Stimulated activated naive B cell treated with anti-CD40 and anti-IgM and Interleukin-4, amounts not matched to agents 10 μg/mL and 1 μg/mL and 100 μg/mL, for 72 hours (primary cell): ENCODE data around the gene CCK.

Source experiments
- ATAC-seq, 2 donors: fragments of 150-1000 bp; cut with Tn5 transposase; replicated peaks; 2 replicates each; pipeline ENCODE4 v1.10.0; 2021; ENCODE audit warnings: moderate library complexity in 1 of 2
- DNase-seq: peaks from one replicate; pipeline ENCODE4 v3.0.0; 2021
- H3K27ac Mint-ChIP-seq: one replicate; pipeline ENCODE4 v1.8.0; 2022; ENCODE audit warnings: mild to moderate bottlenecking, mixed read lengths
- H3K27me3 Mint-ChIP-seq, 2 donors: one replicate each; pipeline ENCODE4 v1.8.0; 2022; ENCODE audit warnings: mixed read lengths in 2 of 2
- H3K36me3 Mint-ChIP-seq, 2 donors: one replicate each; pipeline ENCODE4 v1.8.0; 2022; ENCODE audit warnings: mixed read lengths in 2 of 2, mild to moderate bottlenecking in 1 of 2
- H3K4me1 Mint-ChIP-seq, 2 donors: one replicate each; pipeline ENCODE4 v1.8.0; 2022; ENCODE audit warnings: mixed read lengths in 2 of 2, mild to moderate bottlenecking in 1 of 2
- H3K4me3 Mint-ChIP-seq, 2 donors: one replicate each; pipeline ENCODE4 v1.8.0; 2022; ENCODE audit warnings: mild to moderate bottlenecking in 2 of 2, mixed read lengths in 2 of 2, moderate library complexity in 1 of 2
- H3K9me3 Mint-ChIP-seq, 2 donors: one replicate each; pipeline ENCODE4 v1.8.0; 2022; ENCODE audit warnings: mixed read lengths in 2 of 2, mild to moderate bottlenecking in 1 of 2

CCK gene

DNA sequence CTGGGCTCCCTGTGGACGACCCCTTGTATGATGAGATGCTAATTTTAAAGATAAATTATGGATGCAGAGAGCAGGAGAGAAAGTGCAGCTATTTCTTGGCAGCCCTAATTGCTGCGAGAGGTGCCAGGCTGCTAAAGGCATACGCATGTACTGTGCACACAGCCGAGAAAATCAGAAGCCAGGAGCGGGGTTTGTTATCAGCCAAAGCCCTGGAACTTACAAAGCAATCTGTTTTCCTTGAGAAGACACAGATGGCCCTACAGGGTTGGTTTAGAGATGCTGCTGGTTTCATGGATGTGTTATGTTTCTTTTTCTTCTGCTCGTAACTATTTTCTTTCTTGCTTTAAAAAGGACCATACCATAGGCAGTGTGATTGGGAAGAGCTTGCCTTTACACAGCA, 11.7 kb upstream of the CCK start:
- H3K9me3 Mint-ChIP-seq: peaks cover 16 to 17% of the 10 kb centered on the region in 2 donors
- ATAC-seq: no peak
- peaks cover 0 to 13% of the 10 kb centered on the region in 2 donors for H3K27me3 Mint-ChIP-seq
- H3K36me3 Mint-ChIP-seq: peaks cover 12 to 13% of the 10 kb centered on the region in 2 donors
- no peak overlapping the region for H3K4me3 Mint-ChIP-seq
- no peaks in the 10 kb centered on the region for H3K4me1 Mint-ChIP-seq
- H3K27ac Mint-ChIP-seq: no peak overlapping the region
- no peak for DNase-seq

DNA sequence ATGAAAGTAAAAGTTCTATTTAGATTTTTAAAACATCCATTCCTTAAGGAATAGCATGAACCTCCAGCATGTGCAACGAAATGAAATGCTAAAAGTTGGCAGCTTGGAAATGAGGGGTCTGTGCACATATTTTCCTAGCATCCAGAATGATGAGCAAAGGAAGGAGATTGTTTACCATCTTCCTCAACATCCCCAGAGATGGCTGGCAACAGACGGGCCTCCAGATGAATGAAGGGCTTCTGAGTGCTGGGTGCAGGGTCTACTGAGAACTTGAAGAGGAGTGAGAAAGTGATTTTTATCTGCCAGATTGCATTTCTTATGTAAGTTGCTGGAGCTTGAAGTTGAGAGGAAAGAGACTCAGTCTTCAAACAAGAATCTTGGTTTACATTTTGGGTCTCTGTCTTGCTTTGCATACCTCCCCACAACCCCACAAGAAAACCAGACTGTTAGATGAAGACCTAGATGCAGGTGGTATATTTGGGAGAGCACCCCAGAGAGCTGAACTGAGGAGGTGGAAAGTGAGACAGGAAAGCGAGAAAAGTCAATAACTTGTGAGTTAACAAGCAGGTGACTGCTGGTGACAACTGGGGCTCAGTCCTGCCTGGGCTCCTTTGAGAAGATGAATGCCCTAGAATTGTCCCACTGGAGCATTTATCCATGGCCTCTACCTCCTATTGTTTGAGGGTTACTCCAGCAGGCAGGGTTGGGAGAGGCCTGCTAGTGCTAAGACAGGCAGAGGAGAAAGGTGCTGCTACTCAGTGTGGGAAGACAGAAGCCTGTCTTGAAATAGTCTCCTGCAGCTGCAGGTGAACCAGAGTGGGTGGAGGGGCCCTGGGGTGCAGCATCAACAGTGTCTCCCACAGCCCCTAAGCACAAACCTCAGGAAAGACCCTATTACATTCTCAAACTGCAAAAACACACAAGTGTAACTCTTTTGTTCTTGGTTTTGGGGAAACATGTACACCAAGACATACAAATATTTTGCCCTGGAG, 10.5 kb upstream of the CCK start:
- Mint-ChIP-seq H3K4me1 (no peaks in the 10 kb centered on the region), H3K9me3 (peaks cover 20 to 27% of the 10 kb centered on the region in 2 donors), H3K27ac (no peak overlapping the region), H3K27me3 (peaks cover 9 to 13% of the 10 kb centered on the region in 2 donors), H3K4me3 (no peak overlapping the region), H3K36me3 (peaks cover 13 to 14% of the 10 kb centered on the region in 2 donors)
- no peak for ATAC-seq
- DNase-seq: no peak

GRCh38 chr3:42275217-42275616, 9.2 kb upstream of the CCK start:
- H3K4me3 Mint-ChIP-seq: no peak overlapping the region
- H3K9me3 Mint-ChIP-seq: peaks cover 21 to 23% of the 10 kb centered on the region in 2 donors
- ATAC-seq (no peak), DNase-seq (no peak)
- H3K36me3 Mint-ChIP-seq: peaks cover 11 to 13% of the 10 kb centered on the region in 2 donors
- no peaks in the 10 kb centered on the region for H3K4me1 Mint-ChIP-seq
- H3K27ac Mint-ChIP-seq: no peak overlapping the region
- peaks cover 19 to 23% of the 10 kb centered on the region in 2 donors for H3K27me3 Mint-ChIP-seq

DNA sequence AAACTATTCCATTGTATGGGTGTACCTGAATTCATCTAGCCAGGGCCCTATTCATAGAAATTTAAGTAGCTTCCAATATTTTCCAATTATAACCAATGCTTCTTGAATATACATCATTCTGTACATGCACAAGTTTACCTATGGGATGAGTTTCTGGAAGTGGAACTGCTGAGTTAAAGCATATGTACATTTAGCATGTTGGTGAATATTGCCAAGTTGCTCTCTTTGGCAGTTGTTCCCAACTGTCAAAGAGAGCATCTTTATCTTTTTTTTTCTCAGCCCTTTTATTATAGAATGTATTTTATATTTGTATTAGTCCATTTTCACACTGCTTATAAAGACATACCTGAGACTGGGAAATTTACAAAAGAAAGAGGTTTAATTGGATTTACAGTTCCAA, 8.3 kb upstream of the CCK start:
- H3K4me3 Mint-ChIP-seq: no peak overlapping the region
- peaks cover 15 to 18% of the 10 kb centered on the region in 2 donors for H3K9me3 Mint-ChIP-seq
- ATAC-seq: no peak
- H3K4me1 Mint-ChIP-seq: no peaks in the 10 kb centered on the region
- DNase-seq: no peak
- peaks cover 26 to 30% of the 10 kb centered on the region in 2 donors for H3K27me3 Mint-ChIP-seq
- H3K36me3 Mint-ChIP-seq: peaks cover 3 to 6% of the 10 kb centered on the region in 2 donors
- H3K27ac Mint-ChIP-seq: no peak overlapping the region

DNA sequence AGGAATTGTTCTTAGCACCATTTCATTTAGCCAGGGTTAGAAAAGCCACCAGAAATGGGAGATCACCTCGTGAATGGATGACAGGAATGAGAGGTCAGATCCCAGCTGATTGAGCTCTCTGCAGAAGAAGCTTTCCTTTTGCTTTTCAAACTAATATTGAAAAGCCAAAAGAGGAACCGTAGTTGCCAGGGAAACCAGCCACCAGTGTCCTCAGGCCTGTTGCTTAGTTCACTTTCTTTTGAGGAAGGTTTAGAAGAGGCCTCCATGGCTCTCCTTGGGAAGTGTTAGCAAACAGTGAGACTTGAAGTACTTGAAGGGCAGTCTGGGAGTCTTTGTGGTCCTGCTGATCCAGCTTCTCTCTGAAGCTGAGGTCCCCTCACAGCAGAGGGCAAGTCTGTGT, 7.4 kb upstream of the CCK start:
- H3K4me1 Mint-ChIP-seq: no peaks in the 10 kb centered on the region
- no peak overlapping the region for H3K27ac Mint-ChIP-seq
- peaks cover 10 to 13% of the 10 kb centered on the region in 2 donors for H3K9me3 Mint-ChIP-seq
- peaks cover 33 to 40% of the 10 kb centered on the region in 2 donors for H3K27me3 Mint-ChIP-seq
- DNase-seq (no peak), ATAC-seq (peak in 1 of 2 donors; percentile 25)
- H3K4me3 Mint-ChIP-seq: no peak overlapping the region
- H3K36me3 Mint-ChIP-seq: peaks cover 0 to 3% of the 10 kb centered on the region in 2 donors

GRCh38 chr3:42271786-42272185, 5.8 kb upstream of the CCK start:
- H3K36me3 Mint-ChIP-seq: peaks cover 0 to 3% of the 10 kb centered on the region in 2 donors
- H3K4me3 Mint-ChIP-seq: no peak overlapping the region
- H3K27me3 Mint-ChIP-seq: peaks cover 47 to 55% of the 10 kb centered on the region in 2 donors
- ATAC-seq: no peak
- H3K9me3 Mint-ChIP-seq: peaks cover 10 to 14% of the 10 kb centered on the region in 2 donors
- H3K4me1 Mint-ChIP-seq: no peaks in the 10 kb centered on the region
- DNase-seq: no peak
- H3K27ac Mint-ChIP-seq: no peak overlapping the region

GRCh38 chr3:42270561-42270960, 4.6 kb upstream of the CCK start:
- H3K27ac Mint-ChIP-seq: no peak overlapping the region
- H3K36me3 Mint-ChIP-seq: peaks cover 0 to 3% of the 10 kb centered on the region in 2 donors
- DNase-seq: no peak
- peaks cover 0 to 1% of the 10 kb centered on the region in 2 donors for H3K4me1 Mint-ChIP-seq
- no peak for ATAC-seq
- H3K9me3 Mint-ChIP-seq: peaks cover 10 to 15% of the 10 kb centered on the region in 2 donors
- H3K27me3 Mint-ChIP-seq: peaks cover 56 to 58% of the 10 kb centered on the region in 2 donors
- no peak overlapping the region for H3K4me3 Mint-ChIP-seq

DNA sequence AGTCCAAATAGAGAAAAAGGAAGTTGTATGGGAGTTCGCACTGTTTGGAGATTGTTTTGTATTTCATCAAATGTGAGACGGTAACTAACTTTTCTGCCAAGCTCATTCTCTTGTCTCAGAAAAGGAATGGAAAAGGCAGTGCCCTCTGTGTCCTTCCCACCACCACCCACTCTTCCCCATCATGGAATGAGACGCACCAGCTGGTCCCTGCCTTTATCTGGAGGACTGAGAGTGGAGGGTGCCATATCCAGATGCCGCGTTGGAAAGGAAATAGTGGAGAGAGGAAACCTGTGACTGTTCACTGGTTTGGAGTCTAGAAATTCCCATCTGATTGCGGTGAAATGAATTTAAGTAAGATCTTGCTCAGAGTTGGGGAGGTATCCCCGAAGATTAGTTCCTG, 3.7 kb upstream of the CCK start:
- ATAC-seq (no peak), DNase-seq (no peak)
- peaks cover 0 to 3% of the 10 kb centered on the region in 2 donors for H3K36me3 Mint-ChIP-seq
- peaks cover 63 to 64% of the 10 kb centered on the region in 2 donors for H3K27me3 Mint-ChIP-seq
- H3K27ac Mint-ChIP-seq: no peak overlapping the region
- peaks cover 10 to 14% of the 10 kb centered on the region in 2 donors for H3K9me3 Mint-ChIP-seq
- no peak overlapping the region for H3K4me3 Mint-ChIP-seq
- H3K4me1 Mint-ChIP-seq: peaks cover 1 to 7% of the 10 kb centered on the region in 2 donors

DNA sequence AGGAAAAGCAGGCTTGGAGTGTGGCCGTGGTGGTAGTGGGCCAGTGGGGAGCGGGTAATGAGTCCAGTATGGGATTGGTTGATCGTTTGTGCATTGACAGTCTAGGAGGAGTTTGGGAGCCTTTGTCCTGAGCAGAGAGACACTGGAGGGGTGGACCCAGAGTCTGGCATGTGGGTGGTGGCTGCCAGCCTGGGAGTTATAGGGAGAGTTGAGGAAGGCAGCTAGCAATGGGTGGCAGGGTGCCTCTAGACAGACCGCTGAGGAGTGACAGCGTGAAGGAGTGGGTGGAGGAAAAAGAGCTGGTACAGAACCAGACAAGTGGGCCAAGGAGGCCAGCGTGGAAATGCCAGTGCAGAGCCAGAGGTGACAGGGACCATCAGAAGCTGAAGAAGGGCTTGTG, 1.9 kb upstream of the CCK start:
- no peak overlapping the region for H3K27ac Mint-ChIP-seq
- no peak for ATAC-seq

GRCh38 chr3:42265059-42265991, 660 bp downstream of the CCK start:
- ATAC-seq (no peak), DNase-seq (no peak)
- H3K27ac Mint-ChIP-seq: no peak overlapping the region
- peak overlapping the region; percentile 33 to 34 for H3K4me3 Mint-ChIP-seq
- H3K4me1 Mint-ChIP-seq: peaks cover 9 to 22% of the 10 kb centered on the region in 2 donors
- H3K36me3 Mint-ChIP-seq: no peaks in the 10 kb centered on the region
- peaks cover 0 to 3% of the 10 kb centered on the region in 2 donors for H3K9me3 Mint-ChIP-seq
- H3K27me3 Mint-ChIP-seq: peaks cover 73 to 94% of the 10 kb centered on the region in 2 donors

More for the DNA sequence above, 1.9 kb upstream of the CCK start:
- DNase-seq: no peak
- peaks cover 0 to 3% of the 10 kb centered on the region in 2 donors for H3K36me3 Mint-ChIP-seq
- no peak overlapping the region for H3K4me3 Mint-ChIP-seq
- peaks cover 9 to 22% of the 10 kb centered on the region in 2 donors for H3K4me1 Mint-ChIP-seq
- peaks cover 10 to 14% of the 10 kb centered on the region in 2 donors for H3K9me3 Mint-ChIP-seq
- peaks cover 76 to 81% of the 10 kb centered on the region in 2 donors for H3K27me3 Mint-ChIP-seq

GRCh38 chr3:42264399-42265058, 1.5 kb downstream of the CCK start:
- peaks cover 75 to 91% of the 10 kb centered on the region in 2 donors for H3K27me3 Mint-ChIP-seq
- ATAC-seq (peak; percentile 48 to 61), DNase-seq (no peak)
- H3K4me1 Mint-ChIP-seq: peaks cover 9 to 22% of the 10 kb centered on the region in 2 donors
- H3K9me3 Mint-ChIP-seq: peaks cover 0 to 2% of the 10 kb centered on the region in 2 donors
- H3K27ac Mint-ChIP-seq: peak overlapping the region; percentile 52
- peak overlapping the region; percentile 33 to 41 for H3K4me3 Mint-ChIP-seq
- H3K36me3 Mint-ChIP-seq: no peaks in the 10 kb centered on the region

DNA sequence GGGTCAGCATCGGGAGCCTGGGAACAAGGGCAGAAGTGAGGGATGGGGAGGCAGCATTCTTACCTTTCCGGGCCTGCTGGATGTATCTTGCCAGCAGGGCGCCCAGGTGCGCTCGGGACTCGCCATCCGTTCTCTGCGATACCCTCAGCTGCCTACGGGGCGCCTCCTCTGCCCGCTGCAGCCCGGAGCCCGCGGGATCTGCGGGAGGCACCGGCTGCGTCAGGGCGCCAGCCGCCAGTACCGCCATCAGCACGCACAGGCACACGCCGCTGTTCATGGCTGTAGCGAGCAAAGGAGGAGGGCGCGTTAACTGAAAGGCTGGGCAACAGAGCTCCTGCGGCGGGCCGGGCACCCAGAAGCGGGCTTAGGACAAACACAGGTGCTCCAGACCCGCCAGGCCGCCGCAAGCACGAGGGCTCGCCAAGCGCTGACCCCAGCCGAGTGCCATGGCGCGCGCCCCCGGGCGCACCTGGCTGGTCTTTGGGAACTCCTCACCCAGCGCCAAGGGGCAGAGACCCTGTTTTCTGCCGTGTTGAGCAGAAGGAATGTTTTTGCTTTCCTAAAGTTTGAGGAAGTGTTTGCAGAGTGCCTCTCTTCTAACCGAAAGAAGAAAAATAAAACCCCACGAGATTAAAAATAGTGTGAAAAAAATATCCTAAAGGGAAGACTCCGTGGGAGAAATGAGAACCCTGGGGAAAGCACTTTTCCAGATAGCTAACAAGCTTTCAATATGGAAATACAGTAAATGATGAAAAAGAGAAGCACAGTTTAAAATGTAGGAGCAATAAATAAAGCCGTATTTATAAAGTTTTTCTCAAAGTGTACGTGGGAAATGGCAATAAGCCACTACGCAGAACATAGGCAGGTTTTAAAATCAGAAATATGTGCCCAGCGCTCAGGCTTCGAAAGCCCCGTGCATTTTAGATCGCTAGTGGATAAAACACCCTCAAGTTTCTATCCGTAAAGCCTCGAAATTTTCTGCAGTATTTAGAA, 2.3 kb downstream of the CCK start:
- H3K27ac Mint-ChIP-seq: no peak overlapping the region
- peaks cover 0 to 3% of the 10 kb centered on the region in 2 donors for H3K9me3 Mint-ChIP-seq
- peak overlapping the region; percentile 29 to 67 for H3K4me3 Mint-ChIP-seq
- DNase-seq: no peak
- H3K36me3 Mint-ChIP-seq: no peaks in the 10 kb centered on the region
- peak; percentile 67 to 72 for ATAC-seq
- H3K4me1 Mint-ChIP-seq: peaks cover 9 to 22% of the 10 kb centered on the region in 2 donors
- peaks cover 72 to 86% of the 10 kb centered on the region in 2 donors for H3K27me3 Mint-ChIP-seq
